Measurements from ENCODE around the gene HS3ST3A1.

Gene HS3ST3A1

DNA sequence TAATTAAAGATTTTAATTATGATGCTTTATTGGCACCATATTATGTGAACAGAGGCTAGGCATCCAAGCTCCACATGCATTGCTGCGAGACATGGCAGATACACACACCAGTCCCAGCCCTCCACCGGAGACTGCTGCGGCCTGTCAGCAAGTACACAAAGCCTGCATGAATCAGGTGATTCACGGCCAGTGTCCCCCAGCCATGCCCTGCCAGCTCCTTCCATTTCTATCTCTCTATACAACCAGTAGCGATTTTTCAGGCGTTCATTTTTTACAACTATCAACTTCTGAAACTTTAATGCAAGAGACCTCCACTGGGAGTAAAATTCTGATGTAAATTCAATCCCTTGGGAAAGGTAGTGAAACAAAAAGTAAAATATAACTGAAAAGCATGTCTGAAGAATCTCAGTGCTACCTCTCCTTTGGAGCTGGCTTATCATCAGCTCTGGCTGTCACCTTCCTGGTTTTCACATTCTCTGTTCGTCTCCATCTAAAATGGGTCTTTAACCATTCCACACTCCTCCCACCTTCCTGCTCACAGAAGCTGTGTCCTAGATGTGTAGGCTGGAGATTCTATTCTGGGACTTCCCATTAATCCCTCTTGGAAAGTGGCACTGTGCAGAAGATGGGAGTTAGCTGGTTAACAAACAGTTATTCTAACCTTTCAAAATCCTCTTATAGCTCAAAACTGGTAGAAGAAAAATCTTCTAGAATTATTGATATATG, 32.2 kb downstream of the HS3ST3A1 start:
- Histone ChIP-seq H3K4me3 (ENCODE audit: low read depth, low read length) (no peak overlapping the region), H3K4me1 (no peaks in the 10 kb centered on the region), H3K27me3 (no peaks in the 10 kb centered on the region), H3K36me3 (no peaks in the 10 kb centered on the region), H3K9me3 (no peaks in the 10 kb centered on the region)
- TF ChIP-seq CTCF (IDR thresholded peaks at IDR 0.05; ENCODE audit: low read depth, low read length) = no peak
- no peak for DNase-seq

DNA sequence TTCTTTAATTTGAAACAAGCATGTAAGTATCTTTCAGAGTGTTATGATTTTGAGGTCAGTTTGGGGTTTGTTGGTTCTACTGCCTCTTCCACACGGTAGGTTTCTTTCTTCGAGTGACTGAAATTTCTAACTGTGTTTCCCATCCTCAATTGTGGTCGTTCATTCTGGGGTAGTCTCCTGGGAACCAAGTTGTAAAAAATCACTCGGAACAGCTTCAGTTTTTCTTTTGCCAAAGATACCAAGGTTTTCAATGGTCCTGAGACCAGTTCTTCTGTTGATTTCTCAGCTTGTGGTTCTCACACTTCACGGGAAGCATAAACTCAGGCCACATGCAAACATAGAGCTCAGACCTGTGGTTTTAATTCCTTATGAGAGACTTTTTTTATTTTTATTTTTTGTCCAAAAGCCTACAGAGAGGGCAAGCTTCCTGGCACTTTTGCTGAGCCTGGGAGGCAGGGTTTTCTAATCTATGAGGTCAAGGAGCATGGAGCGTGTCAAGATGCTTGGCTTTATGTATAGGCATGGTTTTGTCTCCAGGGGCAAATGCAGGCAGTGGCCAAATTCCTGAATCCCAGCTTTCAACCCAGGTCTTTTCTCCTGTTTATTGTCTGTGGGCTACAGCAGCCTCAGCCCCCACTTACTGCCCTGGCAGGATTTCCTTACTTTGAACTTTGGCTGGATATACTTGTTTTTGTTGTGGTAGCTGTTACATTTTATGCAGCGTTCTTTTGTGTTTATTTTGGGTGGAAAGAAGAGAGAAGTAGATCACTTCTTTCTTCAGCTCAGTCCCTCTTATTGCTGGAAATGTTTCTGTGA, 32.9 kb downstream of the HS3ST3A1 start:
- no peaks in the 10 kb centered on the region for H3K9me3 ChIP-seq
- H3K4me3 ChIP-seq (ENCODE audit: low read depth, low read length) = no peak overlapping the region
- H3K36me3 ChIP-seq = no peaks in the 10 kb centered on the region
- no peak for DNase-seq
- TF ChIP-seq CTCF (IDR thresholded peaks at IDR 0.05; ENCODE audit: low read depth, low read length) = no peak
- no peaks in the 10 kb centered on the region for H3K27me3 ChIP-seq
- no peaks in the 10 kb centered on the region for H3K4me1 ChIP-seq

DNA sequence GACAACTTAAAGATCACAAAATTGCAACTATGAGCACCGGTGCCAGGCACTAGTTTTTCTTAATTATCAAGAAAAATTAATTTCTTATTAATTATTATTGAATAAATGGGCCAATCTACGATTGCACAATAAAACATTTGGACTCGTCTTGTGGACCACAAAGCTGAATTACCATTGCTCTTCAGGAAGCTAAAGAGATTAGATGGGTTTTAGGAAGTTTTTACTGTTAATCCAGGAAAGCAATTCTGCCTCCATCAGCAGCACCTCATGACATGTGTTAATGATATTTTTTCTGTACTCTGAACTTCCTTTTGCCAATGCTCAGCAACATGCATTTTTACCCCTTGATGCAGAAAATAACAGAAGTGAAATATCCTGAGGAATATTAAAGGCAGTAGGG, 37.9 kb downstream of the HS3ST3A1 start:
- no peaks in the 10 kb centered on the region for H3K27me3 ChIP-seq
- TF ChIP-seq CTCF (IDR thresholded peaks at IDR 0.05; ENCODE audit: low read depth, low read length) = no peak
- no peaks in the 10 kb centered on the region for H3K4me1 ChIP-seq
- no peak for DNase-seq
- no peaks in the 10 kb centered on the region for H3K9me3 ChIP-seq
- H3K4me3 ChIP-seq (ENCODE audit: low read depth, low read length) = no peak overlapping the region
- H3K36me3 ChIP-seq = no peaks in the 10 kb centered on the region

DNA sequence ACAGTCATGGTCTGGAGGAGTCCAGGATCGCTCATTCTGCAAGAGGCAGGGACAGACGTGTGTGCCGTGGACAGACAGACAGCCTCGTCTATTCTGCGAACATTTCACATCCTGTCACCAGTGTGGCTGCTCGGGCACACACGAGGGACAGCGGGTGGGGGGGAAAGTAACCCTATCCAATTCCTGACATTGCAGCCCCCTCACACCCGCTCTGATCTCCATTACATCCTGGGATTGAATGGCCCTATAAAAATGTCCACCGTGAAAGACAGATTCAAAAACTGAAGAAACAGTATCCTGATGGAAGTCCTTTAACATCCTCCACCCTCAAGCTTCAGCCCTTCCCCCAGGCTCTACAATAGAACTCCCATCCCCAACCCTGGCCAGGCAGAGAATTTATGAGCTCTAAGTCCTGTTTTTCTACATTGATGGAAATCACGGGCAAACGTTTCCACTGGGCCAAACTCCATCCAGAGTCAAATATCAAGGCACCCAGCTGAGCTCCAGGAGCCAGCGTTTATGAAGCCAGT, 39.4 kb downstream of the HS3ST3A1 start:
- no peak for TF ChIP-seq CTCF (IDR thresholded peaks at IDR 0.05; ENCODE audit: low read depth, low read length)
- Histone ChIP-seq H3K9me3 (no peaks in the 10 kb centered on the region), H3K4me3 (ENCODE audit: low read depth, low read length) (no peak overlapping the region), H3K4me1 (no peaks in the 10 kb centered on the region), H3K36me3 (no peaks in the 10 kb centered on the region), H3K27me3 (no peaks in the 10 kb centered on the region)
- DNase-seq = peak; percentile 5

DNA sequence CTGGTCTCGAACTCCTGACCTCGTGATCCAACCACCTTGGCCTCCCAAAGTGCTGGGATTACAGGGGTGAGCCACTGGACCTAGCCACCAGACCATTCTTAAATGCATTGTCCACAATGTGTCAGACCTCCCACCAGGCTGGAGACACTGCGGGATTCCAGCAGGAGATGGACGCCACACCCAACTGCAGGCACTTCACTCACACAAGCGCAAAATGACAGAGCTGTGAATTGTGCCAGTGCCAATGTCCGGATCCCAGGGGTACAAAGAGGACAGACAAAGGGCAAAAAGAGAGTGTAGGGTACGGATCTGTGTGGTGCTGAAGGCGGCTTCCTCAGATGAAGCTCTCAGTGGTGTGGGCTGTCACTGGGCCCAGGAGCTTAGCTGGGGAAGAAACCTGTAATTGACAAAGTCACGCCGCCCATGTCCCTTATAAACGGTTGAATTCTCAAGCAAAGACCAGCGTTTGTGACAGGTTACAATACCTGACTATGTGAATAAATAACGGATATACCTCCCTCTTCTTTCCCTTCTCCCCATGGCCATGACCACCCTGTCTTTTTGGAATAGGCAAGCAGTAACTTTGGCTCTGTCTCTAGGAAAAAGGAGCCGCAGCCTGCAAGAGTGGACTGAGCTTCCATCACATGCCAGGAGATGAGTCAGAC, 40.0 kb downstream of the HS3ST3A1 start:
- H3K9me3 ChIP-seq = no peaks in the 10 kb centered on the region
- H3K27me3 ChIP-seq = no peaks in the 10 kb centered on the region
- H3K4me1 ChIP-seq = no peaks in the 10 kb centered on the region
- H3K36me3 ChIP-seq = no peaks in the 10 kb centered on the region
- no peak for TF ChIP-seq CTCF (IDR thresholded peaks at IDR 0.05; ENCODE audit: low read depth, low read length)
- no peak overlapping the region for H3K4me3 ChIP-seq (ENCODE audit: low read depth, low read length)
- no peak for DNase-seq

Measured in BE2C (cell line).